Ascending aorta (tissue), 2 donors: Measurements from ENCODE around the gene ME1. TPM values are rescaled to one million over a fixed set of nuclear protein-coding genes. Genes with fewer than 3 reads are reported as not detected.

ENCODE experiments used
- DNase-seq, 2 donors: peaks; one replicate each; pipeline ENCODE4 v3.0.0-alpha.2; 2019; ENCODE audit warnings: low spot score in 2 of 2
- H3K27ac ChIP-seq, 2 donors: fragments of 200-600 bp; sonication (generic); one replicate each; pipeline ENCODE4 v1.5.1; 2016 to 2017; ENCODE audit warnings: mild to moderate bottlenecking in 1 of 2
- H3K27me3 ChIP-seq: fragments of 200-600 bp; sonication (generic); one replicate; pipeline ENCODE4 v1.5.1; 2017
- H3K36me3 ChIP-seq, 2 donors: fragments of 200-600 bp; sonication (generic); one replicate each; pipeline ENCODE4 v1.5.1; 2016
- H3K4me1 ChIP-seq, 2 donors: fragments of 200-600 bp; sonication (generic); one replicate each; pipeline ENCODE4 v1.5.1; 2016 to 2017; ENCODE audit warnings: mild to moderate bottlenecking in 1 of 2
- H3K4me3 ChIP-seq, 2 donors: fragments of 200-600 bp; sonication (generic); one replicate each; pipeline ENCODE4 v1.5.1; 2016 to 2017; ENCODE audit warnings: mild to moderate bottlenecking in 1 of 2
- H3K9me3 ChIP-seq, 2 donors: fragments of 200-600 bp; sonication (generic); one replicate each; pipeline ENCODE4 v1.5.1; 2016
- intact Hi-C: fragments of 100-400 bp; cut with DNase I; formaldehyde crosslinking; loops from one replicate; pipeline ENCODE4 v1.15.1; 2023
- total RNA-seq: library from RNA; depleted of rRNA; stranded (reverse); fragments of >200 nt; gene quantifications from one replicate; pipeline ENCODE4 v1.1.0, GENCODE V29; 2016
- TF ChIP-seq, protein P1 (sequence below), 3 experiments: fragments of 200-600 bp in 2 of 3; fragments of 450-650 bp in 1 of 3; sonication (generic) in 2 of 3; IDR thresholded peaks; one replicate each; pipeline ENCODE4 v1.5.1; 2016 to 2019; ENCODE audit warnings: antibody characterized with exemption in 3 of 3, mild to moderate bottlenecking in 1 of 3, moderate library complexity in 1 of 3

Gene ME1
- total RNA-seq, 1 donor from 2014 or later, result 8.4 TPM

DNA sequence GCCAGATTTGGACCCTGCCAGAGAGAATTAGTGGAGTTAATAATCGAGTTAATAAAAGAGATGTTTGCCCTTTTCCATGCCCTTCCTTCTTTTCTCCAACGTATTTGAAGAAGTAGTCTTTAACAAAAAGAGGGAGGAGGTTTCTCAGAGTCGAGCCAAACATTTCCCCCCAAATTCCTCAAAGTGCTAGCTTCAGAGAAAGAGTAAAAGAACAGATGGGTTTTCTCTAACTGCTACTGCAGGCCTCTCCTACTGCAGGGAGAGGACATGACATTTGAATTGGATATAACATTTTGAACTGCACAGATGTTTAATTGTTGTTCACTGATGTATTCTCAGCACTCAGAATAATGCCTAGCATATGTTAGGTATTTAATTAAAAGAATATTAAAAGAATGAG lies 212.2 kb downstream of the ME1 start:
- TF ChIP-seq, protein P1, sequence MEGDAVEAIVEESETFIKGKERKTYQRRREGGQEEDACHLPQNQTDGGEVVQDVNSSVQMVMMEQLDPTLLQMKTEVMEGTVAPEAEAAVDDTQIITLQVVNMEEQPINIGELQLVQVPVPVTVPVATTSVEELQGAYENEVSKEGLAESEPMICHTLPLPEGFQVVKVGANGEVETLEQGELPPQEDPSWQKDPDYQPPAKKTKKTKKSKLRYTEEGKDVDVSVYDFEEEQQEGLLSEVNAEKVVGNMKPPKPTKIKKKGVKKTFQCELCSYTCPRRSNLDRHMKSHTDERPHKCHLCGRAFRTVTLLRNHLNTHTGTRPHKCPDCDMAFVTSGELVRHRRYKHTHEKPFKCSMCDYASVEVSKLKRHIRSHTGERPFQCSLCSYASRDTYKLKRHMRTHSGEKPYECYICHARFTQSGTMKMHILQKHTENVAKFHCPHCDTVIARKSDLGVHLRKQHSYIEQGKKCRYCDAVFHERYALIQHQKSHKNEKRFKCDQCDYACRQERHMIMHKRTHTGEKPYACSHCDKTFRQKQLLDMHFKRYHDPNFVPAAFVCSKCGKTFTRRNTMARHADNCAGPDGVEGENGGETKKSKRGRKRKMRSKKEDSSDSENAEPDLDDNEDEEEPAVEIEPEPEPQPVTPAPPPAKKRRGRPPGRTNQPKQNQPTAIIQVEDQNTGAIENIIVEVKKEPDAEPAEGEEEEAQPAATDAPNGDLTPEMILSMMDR (IDR thresholded peaks at IDR 0.05), result no peak
- Histone ChIP-seq H3K4me3 (no peak overlapping the region), H3K27me3 (no peaks in the 10 kb centered on the region), H3K36me3 (no peaks in the 10 kb centered on the region), H3K27ac (no peak overlapping the region), H3K4me1 (no peaks in the 10 kb centered on the region), H3K9me3 (no peaks in the 10 kb centered on the region)
- DNase-seq, result no peak
- intact Hi-C loops, result no loop called here

DNA sequence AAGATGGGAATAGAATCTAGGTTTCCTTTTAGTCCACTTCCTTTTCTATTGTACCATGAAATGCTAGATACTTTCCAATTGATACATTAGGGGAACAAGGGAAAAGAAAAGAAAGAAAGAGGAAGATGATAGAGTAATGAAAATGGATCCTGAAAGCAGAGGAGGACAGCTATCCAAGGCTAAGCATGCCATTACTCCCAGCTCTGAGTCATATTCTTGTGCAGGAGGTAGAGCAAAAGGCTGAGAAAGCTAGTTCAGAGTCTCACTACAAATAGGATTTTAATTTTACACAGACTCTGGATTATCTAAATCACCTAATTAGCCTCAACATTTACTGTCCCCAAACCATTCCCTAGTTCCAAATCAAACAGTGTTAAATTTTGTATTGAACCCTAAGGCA lies 214.0 kb downstream of the ME1 start:
- H3K36me3 ChIP-seq, result no peaks in the 10 kb centered on the region
- H3K4me3 ChIP-seq, result no peak overlapping the region
- H3K4me1 ChIP-seq, result no peaks in the 10 kb centered on the region
- H3K27ac ChIP-seq, result peak overlapping the region; percentile 30 to 61
- DNase-seq, result no peak
- TF ChIP-seq, protein P1 (IDR thresholded peaks at IDR 0.05), result no peak
- H3K27me3 ChIP-seq, result no peaks in the 10 kb centered on the region
- intact Hi-C loops, result no loop called here
- H3K9me3 ChIP-seq, result no peaks in the 10 kb centered on the region

DNA sequence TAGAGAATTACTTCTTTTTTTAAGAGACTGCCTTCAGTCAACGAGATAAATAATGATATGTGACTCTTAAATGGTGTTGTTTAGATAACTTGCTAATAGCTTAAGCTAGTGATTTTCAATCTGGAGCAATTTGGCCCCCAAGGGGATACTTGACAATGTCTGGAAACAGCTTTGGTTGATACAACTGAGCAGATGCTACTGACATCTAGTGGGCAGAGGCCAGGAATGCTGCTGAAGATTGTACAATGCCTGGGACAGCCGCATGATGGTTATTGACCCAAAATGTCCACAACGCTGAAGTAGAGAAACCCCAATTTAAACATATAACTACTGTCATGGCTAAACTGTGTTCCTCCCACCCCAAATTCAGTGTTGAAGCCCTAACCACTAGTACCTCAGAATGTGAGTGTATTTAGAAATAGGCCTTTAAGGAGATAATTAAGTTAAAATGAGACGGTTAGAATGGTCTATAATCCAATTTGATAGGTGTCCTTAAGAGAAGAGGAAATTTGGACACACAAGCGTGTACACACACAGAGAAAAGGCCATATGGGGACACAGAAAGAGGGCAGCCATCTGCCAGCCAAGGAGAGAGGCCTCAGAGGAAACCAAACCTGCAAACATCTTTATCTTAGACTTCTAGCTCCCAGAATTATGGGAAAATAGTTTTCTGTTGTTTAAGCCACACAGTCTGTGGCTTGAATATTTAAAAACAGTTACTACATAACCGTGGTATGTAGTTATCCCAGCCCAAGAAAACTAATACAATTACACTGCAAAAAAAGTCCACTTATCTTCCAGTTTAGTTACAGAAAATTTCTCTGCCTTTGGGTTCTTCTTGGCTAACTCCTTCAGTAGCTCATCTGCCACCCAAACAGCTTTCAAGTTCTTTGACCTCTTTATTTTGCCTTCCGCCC lies 215.5 kb downstream of the ME1 start:
- Histone ChIP-seq H3K27ac (peak overlapping the region; percentile 61 to 67), H3K27me3 (no peaks in the 10 kb centered on the region), H3K36me3 (no peaks in the 10 kb centered on the region), H3K4me1 (no peaks in the 10 kb centered on the region), H3K9me3 (no peaks in the 10 kb centered on the region), H3K4me3 (no peak overlapping the region)
- intact Hi-C loops, result loop anchor here (2.0 kb wide), 1 partner anchor 149 kb away; the partner anchor contains the start of gene DOP1A
- peak in 1 of 2 donors; percentile 85 for DNase-seq
- TF ChIP-seq, protein P1 (IDR thresholded peaks at IDR 0.05), result peak; percentile 54 to 71 (median 64)

DNA sequence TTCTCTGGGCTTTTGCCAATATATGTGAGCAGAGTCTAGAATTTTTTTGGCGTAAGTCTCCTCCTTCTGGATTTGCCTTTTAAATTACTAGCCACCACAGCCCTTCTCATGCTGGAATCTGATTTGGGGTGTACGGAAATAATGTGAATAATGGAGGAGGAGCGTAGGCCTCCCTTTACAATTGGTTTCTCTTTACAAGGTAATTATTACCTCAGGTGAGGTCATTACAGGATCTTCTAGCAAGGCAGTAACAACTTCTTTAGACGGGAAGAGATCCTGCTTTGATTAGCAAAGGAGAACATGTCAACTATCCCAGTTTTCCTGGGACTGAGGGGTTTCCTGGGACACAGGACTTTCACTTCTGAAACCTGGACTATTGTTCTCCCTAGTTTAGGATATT lies 228.8 kb downstream of the ME1 start:
- Histone ChIP-seq H3K4me1 (peaks cover 0 to 2% of the 10 kb centered on the region in 2 donors), H3K4me3 (no peak overlapping the region), H3K36me3 (no peaks in the 10 kb centered on the region), H3K27ac (no peak overlapping the region), H3K27me3 (no peaks in the 10 kb centered on the region), H3K9me3 (no peaks in the 10 kb centered on the region)
- DNase-seq, result no peak
- TF ChIP-seq, protein P1 (IDR thresholded peaks at IDR 0.05), result no peak
- intact Hi-C loops, result no loop called here

DNA sequence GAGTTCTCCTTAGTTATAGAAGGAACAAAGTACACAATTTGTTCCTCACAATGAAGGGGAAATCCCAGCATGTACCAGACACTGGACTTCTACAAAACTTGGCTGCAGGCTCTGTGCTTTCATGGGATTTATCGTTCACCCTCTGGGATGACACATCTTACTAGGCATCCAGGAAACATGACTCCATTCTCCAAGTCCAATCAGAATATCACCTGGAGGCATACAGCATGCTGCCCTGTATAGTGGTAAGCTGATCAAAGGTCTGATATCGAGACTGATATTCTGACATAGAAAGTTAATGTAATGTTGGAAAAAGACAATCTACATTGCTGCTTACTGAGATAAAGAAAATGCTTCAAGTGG lies 231.0 kb downstream of the ME1 start:
- Histone ChIP-seq H3K27me3 (no peaks in the 10 kb centered on the region), H3K4me1 (peaks cover 0 to 6% of the 10 kb centered on the region in 2 donors), H3K9me3 (no peaks in the 10 kb centered on the region), H3K4me3 (no peak overlapping the region), H3K36me3 (no peaks in the 10 kb centered on the region), H3K27ac (no peak overlapping the region)
- TF ChIP-seq, protein P1 (IDR thresholded peaks at IDR 0.05), result no peak
- intact Hi-C loops, result loop anchor here (10.0 kb wide), 4 partner anchors 655 to 1565 kb away; partner anchors contain the start of genes CEP162, CYB5R4, RIPPLY2 and TBX18
- no peak for DNase-seq
